SJCRH30 (cell line): Measurements from ENCODE around the gene WSCD2. TPM values are rescaled to one million over a fixed set of nuclear protein-coding genes. Genes with fewer than 3 reads are reported as not detected.

Source experiments
- DNase-seq, 2 experiments: peaks; one replicate each; pipeline ENCODE4 v3.0.0-alpha.2; 2015 to 2020
- H3K27ac ChIP-seq: fragments of 250-450 bp; sonication (Bioruptor Pico); 2 replicates; pipeline ENCODE4 v1.5.1; 2020; ENCODE audit warnings: mild to moderate bottlenecking, moderate library complexity
- H3K27me3 ChIP-seq: fragments of 250-450 bp; sonication (Bioruptor Pico); 2 replicates; pipeline ENCODE4 v1.5.1; 2020; ENCODE audit warnings: mild to moderate bottlenecking, moderate library complexity
- H3K36me3 ChIP-seq: fragments of 250-450 bp; sonication (Bioruptor Pico); 2 replicates; pipeline ENCODE4 v1.5.1; 2020; ENCODE audit warnings: mild to moderate bottlenecking, moderate library complexity
- H3K4me1 ChIP-seq: fragments of 250-450 bp; sonication (Bioruptor Pico); 2 replicates; pipeline ENCODE4 v1.5.1; 2020; ENCODE audit warnings: mild to moderate bottlenecking, moderate library complexity
- H3K4me3 ChIP-seq: fragments of 250-450 bp; sonication (Bioruptor Pico); 2 replicates; pipeline ENCODE4 v1.5.1; 2020; ENCODE audit warnings: mild to moderate bottlenecking, moderate library complexity
- H3K9me3 ChIP-seq: fragments of 250-450 bp; sonication (Bioruptor Pico); replicated peaks from 2 replicates; pipeline ENCODE4 v1.5.1; 2020; ENCODE audit warnings: mild to moderate bottlenecking, moderate library complexity
- total RNA-seq: library from RNA; depleted of rRNA; stranded (reverse); fragments of >200 nt; shearing (Covaris generic); gene quantifications from 2 replicates; pipeline ENCODE4 v1.2.3, GENCODE V29; 2014

WSCD2 gene
- total RNA-seq, 1 experiment from 2014 or later: not detected

DNA sequence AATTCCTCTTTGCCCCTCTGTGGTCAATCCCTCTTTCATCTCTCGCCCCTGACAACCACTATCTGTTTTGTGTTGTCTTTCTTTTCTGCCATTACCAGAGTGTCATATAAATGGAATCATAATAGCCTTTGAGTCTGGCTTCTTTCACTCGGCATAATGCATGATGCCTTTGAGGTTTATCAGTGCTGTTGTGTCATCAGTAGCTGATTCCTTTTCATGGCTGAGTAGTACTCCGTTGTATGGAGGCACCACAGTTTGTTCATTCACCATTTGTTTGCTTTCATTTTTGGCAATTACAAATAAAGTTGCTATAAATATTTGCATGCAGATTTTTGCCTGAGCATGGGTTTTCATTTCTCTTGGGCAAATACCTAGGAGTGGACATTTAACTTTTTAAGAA is 47.2 kb downstream of the WSCD2 start:
- Histone ChIP-seq H3K4me3 (no peak overlapping the region), H3K27ac (no peak overlapping the region), H3K9me3 (no peaks in the 10 kb centered on the region), H3K27me3 (no peaks in the 10 kb centered on the region), H3K4me1 (no peaks in the 10 kb centered on the region), H3K36me3 (no peaks in the 10 kb centered on the region)
- no peak for DNase-seq

DNA sequence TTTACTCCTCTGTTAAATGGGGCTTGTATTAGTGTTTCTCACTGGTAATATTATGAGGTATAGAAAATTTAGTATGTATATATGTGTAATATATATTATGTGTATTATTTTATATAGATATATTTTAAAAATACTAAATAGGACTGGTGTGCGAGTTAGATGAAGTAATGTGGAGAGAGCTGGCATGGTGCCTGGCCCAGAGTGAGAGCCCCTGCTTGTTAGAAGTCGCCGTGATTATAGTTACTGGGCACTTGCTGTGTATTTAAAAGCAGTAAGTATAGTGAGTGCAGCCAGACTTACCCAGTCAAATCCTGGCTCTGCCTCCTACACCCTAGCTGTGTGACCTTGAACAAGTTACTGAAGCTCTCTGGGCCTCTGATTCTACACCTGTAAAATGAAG is 48.0 kb downstream of the WSCD2 start:
- Histone ChIP-seq H3K27me3 (no peaks in the 10 kb centered on the region), H3K9me3 (no peaks in the 10 kb centered on the region), H3K36me3 (no peaks in the 10 kb centered on the region), H3K27ac (no peak overlapping the region), H3K4me3 (no peak overlapping the region), H3K4me1 (no peaks in the 10 kb centered on the region)
- DNase-seq: no peak

DNA sequence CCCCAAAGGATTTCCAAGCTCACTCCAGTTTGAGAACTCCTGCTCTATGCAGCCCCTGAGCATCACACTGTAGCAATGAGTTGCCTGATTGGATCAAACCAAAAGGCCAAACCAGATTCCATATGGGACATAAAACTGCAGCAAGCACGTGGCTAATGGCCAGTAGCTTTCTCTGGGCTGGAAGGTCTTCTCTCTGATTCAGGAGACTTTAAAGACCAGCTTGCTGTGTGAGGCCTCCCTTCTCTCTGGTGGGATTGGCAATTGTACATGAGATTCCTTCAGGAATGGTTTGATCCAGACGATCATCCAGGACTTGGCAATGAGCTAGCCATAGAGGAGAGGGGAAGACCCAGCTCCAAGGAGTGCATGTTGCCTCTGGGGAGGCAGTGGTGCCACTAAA is 50.2 kb downstream of the WSCD2 start:
- DNase-seq: no peak
- Histone ChIP-seq H3K9me3 (no peaks in the 10 kb centered on the region), H3K27ac (no peak overlapping the region), H3K4me1 (no peaks in the 10 kb centered on the region), H3K36me3 (no peaks in the 10 kb centered on the region), H3K4me3 (no peak overlapping the region), H3K27me3 (no peaks in the 10 kb centered on the region)

DNA sequence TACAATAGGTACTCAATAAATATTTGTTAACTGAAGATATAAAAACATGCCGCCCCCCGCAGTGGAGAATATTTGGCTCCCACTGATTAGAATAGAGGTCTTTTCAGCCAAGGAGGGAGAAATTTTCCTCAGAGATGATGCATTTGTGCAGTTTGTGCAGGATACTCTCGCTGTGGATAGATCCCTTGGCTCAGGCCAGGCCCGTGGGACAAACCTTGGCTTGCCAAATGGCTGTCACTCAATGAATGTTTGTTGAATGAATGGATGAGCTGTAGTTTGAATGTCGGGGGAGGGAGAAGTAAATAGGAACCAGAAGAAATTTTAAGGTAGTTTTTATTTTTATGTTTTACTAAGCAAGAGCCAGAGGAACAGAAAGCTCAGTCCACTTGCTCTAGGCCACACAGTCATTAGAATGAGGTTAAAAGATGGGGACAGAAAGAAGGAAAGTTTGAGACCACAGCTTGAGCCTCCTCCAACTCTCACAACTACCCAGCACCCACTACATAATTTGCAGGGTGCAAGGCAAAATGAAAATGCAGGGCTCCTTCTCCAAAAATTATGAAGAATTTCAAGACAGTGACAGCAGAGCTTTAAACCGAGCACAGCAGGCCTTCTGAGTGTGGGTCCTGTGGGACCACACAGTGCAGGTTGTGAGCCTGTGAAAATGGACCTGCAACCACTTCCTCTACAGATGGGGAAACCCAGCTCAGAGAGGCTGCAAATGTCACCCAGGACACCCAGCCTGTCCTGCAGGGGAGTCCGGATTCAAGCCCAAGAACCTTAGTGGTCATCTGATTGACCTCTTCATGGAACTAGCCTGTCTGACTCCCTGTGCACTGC is 51.4 kb downstream of the WSCD2 start:
- Histone ChIP-seq H3K9me3 (no peaks in the 10 kb centered on the region), H3K36me3 (no peaks in the 10 kb centered on the region), H3K27ac (no peak overlapping the region), H3K27me3 (no peaks in the 10 kb centered on the region), H3K4me1 (no peaks in the 10 kb centered on the region), H3K4me3 (no peak overlapping the region)
- no peak for DNase-seq

DNA sequence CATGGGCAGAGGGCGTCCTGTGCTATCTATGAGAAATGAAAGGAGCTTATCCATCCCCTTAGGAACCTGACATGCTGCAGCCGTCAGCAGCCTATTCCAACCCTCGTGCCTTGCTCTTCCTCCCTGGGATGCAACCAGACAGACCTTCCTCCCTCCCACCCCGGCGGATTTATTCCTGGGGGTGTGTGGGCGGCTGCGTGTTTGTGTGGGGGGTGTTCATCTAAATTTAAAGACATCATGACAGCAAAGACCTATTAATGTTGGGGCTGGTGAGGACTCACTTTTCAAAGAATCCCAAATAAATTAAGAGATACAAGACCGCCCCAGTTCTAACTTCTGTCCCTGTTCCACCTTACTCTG is 52.0 kb downstream of the WSCD2 start:
- Histone ChIP-seq H3K27ac (no peak overlapping the region), H3K27me3 (no peaks in the 10 kb centered on the region), H3K9me3 (no peaks in the 10 kb centered on the region), H3K4me1 (no peaks in the 10 kb centered on the region), H3K36me3 (no peaks in the 10 kb centered on the region), H3K4me3 (no peak overlapping the region)
- no peak for DNase-seq

DNA sequence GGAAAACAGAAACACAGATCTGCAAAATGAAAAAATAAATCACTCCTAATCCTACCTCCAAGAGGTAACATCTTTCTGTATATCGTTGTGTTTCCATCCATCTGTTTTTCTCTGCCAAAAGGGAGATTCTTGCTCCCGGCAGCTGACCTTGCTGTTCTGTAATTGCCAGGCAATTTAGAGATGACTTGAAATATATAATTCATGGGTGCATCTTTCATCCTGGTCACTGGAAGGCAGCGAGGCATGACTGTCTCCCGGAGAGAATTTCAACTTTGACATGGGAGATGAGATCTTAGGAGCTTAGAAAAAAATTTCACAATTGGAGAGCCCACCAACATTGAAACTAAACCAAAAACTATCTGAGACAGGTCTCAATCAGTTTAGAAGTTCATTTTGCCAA is 53.0 kb downstream of the WSCD2 start:
- H3K36me3 ChIP-seq: no peaks in the 10 kb centered on the region
- H3K27ac ChIP-seq: no peak overlapping the region
- H3K4me3 ChIP-seq: no peak overlapping the region
- no peak for DNase-seq
- no peaks in the 10 kb centered on the region for H3K4me1 ChIP-seq
- no peaks in the 10 kb centered on the region for H3K9me3 ChIP-seq
- no peaks in the 10 kb centered on the region for H3K27me3 ChIP-seq

DNA sequence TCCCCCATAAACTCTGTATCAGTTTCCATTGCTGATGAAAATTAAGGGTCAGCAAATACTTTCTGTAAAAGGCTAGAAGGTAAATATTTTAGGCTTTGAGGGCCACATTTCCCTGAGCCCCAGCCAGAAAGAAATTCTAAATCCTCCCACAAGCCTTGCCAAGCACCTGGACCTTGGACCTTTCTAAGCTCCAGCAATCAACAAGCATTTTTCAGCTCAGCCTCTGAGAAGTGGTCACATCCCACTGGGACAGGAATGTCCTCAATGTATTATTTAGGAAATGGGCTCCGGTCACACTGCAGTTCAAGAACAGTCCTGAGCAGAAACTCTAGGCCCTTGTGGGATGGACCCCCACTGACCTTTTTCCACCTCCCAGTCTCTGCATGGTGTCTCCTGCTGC is 55.9 kb downstream of the WSCD2 start:
- H3K4me3 ChIP-seq: no peak overlapping the region
- H3K9me3 ChIP-seq: no peaks in the 10 kb centered on the region
- H3K4me1 ChIP-seq: no peaks in the 10 kb centered on the region

DNA sequence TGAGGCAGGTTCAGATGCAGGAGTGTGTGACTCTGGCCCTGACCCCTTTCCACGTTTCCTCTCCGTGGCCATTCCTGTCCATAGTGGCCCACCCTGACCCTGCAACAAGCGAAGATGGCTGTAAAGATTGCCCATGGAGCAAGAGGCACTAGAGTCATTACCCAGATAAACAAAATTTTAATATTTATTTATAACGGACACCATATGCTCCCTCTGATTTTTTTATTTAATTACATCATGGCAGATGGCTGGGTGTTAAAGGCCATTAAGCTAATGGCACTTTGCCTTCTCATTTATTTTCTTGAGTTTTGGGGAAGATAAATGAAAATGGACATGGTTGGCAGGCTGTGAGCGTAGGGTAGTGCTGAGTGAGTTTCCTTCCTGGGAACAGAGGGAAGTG is 58.7 kb downstream of the WSCD2 start:
- no peak for DNase-seq
- no peaks in the 10 kb centered on the region for H3K9me3 ChIP-seq
- no peaks in the 10 kb centered on the region for H3K4me1 ChIP-seq
- no peaks in the 10 kb centered on the region for H3K27me3 ChIP-seq
- no peaks in the 10 kb centered on the region for H3K36me3 ChIP-seq
- H3K27ac ChIP-seq: no peak overlapping the region
- H3K4me3 ChIP-seq: no peak overlapping the region

More for the DNA sequence above, 55.9 kb downstream of the WSCD2 start:
- Histone ChIP-seq H3K27me3 (no peaks in the 10 kb centered on the region), H3K27ac (no peak overlapping the region), H3K36me3 (no peaks in the 10 kb centered on the region)
- no peak for DNase-seq

DNA sequence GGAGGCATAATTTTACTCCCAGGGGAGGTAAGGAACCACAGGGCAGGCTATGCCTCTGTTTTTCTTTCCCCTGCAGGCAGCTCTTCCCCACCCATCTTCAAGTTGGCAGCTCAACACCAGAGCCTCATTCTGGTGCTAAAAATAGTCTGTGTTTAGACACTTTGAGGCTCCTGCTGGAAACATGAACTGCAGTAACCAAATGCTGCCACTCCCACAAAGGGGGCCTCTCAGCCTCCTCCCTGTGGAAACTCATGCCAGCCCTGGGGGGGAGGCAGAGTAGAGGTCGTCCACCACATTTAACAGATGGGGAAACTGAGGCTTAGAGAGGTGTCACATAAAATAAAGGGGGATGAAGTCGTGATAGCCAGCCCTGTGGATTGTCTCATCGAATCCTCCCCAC is 61.4 kb downstream of the WSCD2 start:
- Histone ChIP-seq H3K36me3 (no peaks in the 10 kb centered on the region), H3K27me3 (no peaks in the 10 kb centered on the region), H3K4me1 (no peaks in the 10 kb centered on the region), H3K9me3 (no peaks in the 10 kb centered on the region), H3K4me3 (no peak overlapping the region), H3K27ac (no peak overlapping the region)
- no peak for DNase-seq

DNA sequence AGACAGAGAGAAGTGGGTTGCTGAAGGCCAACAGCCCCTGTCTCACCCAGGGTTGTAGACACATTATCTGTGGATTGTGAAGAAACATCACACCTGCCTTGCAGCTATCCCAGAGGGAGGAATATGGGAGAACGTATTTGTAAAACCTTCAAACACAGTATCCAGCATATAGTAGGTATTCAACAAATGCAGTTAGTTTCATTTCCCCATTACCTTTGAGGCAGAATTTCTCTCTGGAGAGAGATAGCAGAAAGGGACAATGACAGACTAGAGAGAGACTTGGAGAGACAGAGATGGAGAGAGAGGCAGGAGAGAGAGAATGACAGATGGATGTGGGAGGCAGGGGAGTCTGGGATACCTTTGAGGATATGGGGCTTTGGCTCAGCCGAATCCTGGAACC is 62.0 kb downstream of the WSCD2 start:
- Histone ChIP-seq H3K27ac (no peak overlapping the region), H3K4me3 (no peak overlapping the region), H3K36me3 (no peaks in the 10 kb centered on the region), H3K4me1 (no peaks in the 10 kb centered on the region), H3K27me3 (no peaks in the 10 kb centered on the region), H3K9me3 (no peaks in the 10 kb centered on the region)
- DNase-seq: no peak

DNA sequence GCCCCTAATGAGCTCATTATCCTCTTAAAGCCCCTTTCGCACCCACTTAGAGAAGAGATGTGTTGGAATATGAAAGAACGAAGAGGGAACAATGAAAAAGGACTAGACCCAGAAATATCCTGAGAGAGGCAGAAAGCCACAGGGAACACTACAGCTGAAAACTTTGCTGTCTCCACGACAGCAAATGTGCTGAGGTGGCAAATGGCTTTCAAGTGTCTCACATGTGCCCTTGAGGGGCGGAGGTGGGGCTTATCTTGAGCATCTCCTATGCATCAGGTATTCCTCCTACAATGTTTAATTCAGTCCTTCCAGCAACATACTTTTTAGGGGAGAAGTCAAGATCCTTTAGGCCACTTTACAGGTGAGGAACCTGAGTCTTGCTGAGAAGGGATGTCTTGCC is 62.9 kb downstream of the WSCD2 start:
- H3K27ac ChIP-seq: no peak overlapping the region
- no peaks in the 10 kb centered on the region for H3K27me3 ChIP-seq
- no peaks in the 10 kb centered on the region for H3K9me3 ChIP-seq
- no peaks in the 10 kb centered on the region for H3K36me3 ChIP-seq
- DNase-seq: no peak
- no peaks in the 10 kb centered on the region for H3K4me1 ChIP-seq
- no peak overlapping the region for H3K4me3 ChIP-seq

DNA sequence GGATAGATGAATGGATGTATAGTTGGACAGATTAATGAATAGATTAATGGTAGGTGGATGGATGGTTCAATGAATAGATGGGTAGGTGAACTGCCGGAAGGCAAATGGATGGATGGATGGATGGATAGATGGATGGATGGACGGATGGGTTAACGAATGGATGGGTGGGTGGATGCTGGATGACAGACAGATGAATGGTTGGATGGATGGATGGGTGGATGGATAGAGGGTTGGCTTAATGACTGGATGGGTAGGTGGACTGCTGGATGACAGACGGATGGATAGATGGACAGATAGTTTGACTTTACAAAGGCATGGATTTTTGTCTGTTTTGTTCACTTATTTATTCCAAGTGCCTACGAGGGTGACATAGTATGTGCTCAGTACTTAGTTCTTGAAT is 64.4 kb downstream of the WSCD2 start:
- Histone ChIP-seq H3K9me3 (no peaks in the 10 kb centered on the region), H3K4me1 (no peaks in the 10 kb centered on the region), H3K36me3 (no peaks in the 10 kb centered on the region), H3K4me3 (no peak overlapping the region), H3K27me3 (no peaks in the 10 kb centered on the region), H3K27ac (no peak overlapping the region)
- no peak for DNase-seq

DNA sequence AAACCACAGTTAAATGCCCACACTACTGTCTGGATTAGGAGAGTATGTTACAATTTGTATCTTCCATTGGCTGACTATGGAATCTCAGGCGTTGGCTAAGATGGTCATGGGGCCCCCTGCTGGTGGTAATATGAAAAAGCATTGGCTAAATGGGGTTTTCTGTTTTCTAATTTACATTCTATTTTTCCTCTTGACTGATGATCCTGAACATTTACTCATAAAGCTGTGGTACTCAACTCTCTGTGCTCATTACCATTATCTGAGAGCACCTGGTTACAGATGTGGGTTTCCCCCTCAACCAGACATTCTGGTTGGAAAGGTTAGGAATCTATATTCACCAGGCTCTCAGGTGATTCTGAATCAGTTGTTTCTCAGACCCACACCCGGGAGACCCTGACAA is 64.8 kb downstream of the WSCD2 start:
- Histone ChIP-seq H3K27me3 (no peaks in the 10 kb centered on the region), H3K4me1 (no peaks in the 10 kb centered on the region), H3K36me3 (no peaks in the 10 kb centered on the region), H3K9me3 (no peaks in the 10 kb centered on the region), H3K27ac (no peak overlapping the region), H3K4me3 (no peak overlapping the region)
- DNase-seq: peak in 1 of 2 experiments; percentile 47

DNA sequence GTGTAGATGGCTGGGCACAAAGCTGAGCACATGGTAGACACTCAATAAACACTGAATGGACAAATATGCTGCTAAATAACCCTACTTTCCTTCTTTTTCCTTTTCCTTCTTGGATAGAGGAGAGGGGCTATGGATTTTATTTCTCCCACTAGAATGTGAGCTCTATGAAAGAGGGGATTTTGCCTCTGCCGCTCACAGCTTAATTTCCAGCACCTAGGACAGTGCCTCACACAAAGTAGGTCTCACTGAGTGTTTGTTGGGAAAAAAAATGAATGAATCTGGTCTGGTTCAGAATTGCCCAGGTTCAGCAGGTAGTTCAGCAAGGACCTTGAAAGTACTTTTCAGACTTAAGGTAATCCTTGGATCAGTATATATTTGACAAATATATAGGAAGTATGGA is 65.5 kb downstream of the WSCD2 start:
- Histone ChIP-seq H3K9me3 (no peaks in the 10 kb centered on the region), H3K27me3 (no peaks in the 10 kb centered on the region)
- no peak for DNase-seq

DNA sequence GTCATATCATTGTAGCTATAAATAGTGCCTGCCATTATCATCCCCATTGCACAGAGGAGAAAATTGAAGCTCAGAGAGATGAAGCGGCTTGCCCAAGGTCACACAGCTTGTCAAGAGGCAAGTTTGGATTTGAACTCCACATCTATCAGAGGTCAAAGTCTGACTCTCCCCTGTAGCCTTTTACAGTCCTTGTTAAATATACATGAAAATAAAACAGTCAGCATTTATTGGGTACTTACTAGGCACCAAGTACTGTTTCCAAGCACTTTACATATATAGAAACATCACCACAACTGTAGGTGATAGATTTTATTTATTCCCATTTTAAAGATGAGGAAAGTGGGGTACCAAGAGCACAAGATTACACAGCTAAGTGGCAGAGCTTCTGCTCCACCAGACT is 67.2 kb downstream of the WSCD2 start:
- no peaks in the 10 kb centered on the region for H3K9me3 ChIP-seq
- H3K36me3 ChIP-seq: no peaks in the 10 kb centered on the region
- no peak overlapping the region for H3K27ac ChIP-seq
- no peak for DNase-seq
- H3K27me3 ChIP-seq: no peaks in the 10 kb centered on the region
- H3K4me1 ChIP-seq: no peaks in the 10 kb centered on the region
- H3K4me3 ChIP-seq: no peak overlapping the region

More for the DNA sequence above, 65.5 kb downstream of the WSCD2 start:
- Histone ChIP-seq H3K36me3 (no peaks in the 10 kb centered on the region), H3K4me1 (no peaks in the 10 kb centered on the region), H3K4me3 (no peak overlapping the region), H3K27ac (no peak overlapping the region)

DNA sequence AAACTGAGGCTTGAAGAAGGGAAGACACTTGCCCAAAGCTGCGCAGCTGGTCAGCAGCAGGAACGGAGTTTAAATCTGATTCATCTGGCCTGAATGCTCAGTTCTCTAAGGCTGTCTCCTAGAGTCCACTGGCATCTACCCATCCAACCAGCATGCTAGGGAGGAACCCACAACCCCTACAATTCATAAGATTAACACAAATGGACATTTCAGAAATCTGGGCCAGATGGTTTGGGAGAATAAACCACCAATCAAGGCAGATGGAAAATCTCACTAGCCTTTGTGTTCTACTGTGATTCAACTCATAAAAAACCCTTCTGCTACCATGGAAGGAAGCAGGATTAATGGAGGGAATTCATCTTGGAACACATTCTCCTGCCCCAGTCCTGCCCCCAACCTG is 67.8 kb downstream of the WSCD2 start:
- no peak overlapping the region for H3K27ac ChIP-seq
- DNase-seq: no peak
- no peaks in the 10 kb centered on the region for H3K4me1 ChIP-seq
- H3K4me3 ChIP-seq: no peak overlapping the region
- H3K27me3 ChIP-seq: no peaks in the 10 kb centered on the region
- H3K36me3 ChIP-seq: no peaks in the 10 kb centered on the region
- H3K9me3 ChIP-seq: no peaks in the 10 kb centered on the region
